Neural progenitor cell (in vitro differentiated cells): Measurements from ENCODE around the gene MARCHF3. TPM values are rescaled to one million over a fixed set of nuclear protein-coding genes. Genes with fewer than 3 reads are reported as not detected.

Experiments used
- DNase-seq: peaks from one replicate; pipeline ENCODE4 v3.0.0-alpha.2; 2016; ENCODE audit warnings: low spot score
- H2AFZ ChIP-seq: fragments of 200-600 bp; sonication (generic); replicated peaks from 2 replicates; pipeline ENCODE4 v1.6.1; 2016; ENCODE audit warnings: antibody characterized with exemption
- H3F3A ChIP-seq: fragments of 200-600 bp; sonication (generic); 2 replicates; pipeline ENCODE4 v1.6.1; 2016; ENCODE audit warnings: antibody characterized with exemption, low read depth
- H3K27ac ChIP-seq: fragments of 200-600 bp; sonication (generic); 2 replicates; pipeline ENCODE4 v1.5.1; 2016; ENCODE audit warnings: mild to moderate bottlenecking
- H3K27me3 ChIP-seq: fragments of 200-600 bp; sonication (generic); 2 replicates; pipeline ENCODE4 v1.6.1; 2016; ENCODE audit warnings: mild to moderate bottlenecking, moderate library complexity
- H3K36me3 ChIP-seq: fragments of 200-600 bp; sonication (generic); 2 replicates; pipeline ENCODE4 v1.5.1; 2016
- H3K4me1 ChIP-seq: fragments of 200-600 bp; sonication (generic); 2 replicates; pipeline ENCODE4 v1.6.1; 2016; ENCODE audit warnings: mixed run types
- H3K4me2 ChIP-seq: fragments of 200-600 bp; sonication (generic); 2 replicates; pipeline ENCODE4 v1.6.1; 2016
- H3K4me3 ChIP-seq: fragments of 200-600 bp; sonication (generic); 2 replicates; pipeline ENCODE4 v1.5.1; 2016
- H3K79me2 ChIP-seq: fragments of 200-600 bp; sonication (generic); 2 replicates; pipeline ENCODE4 v1.6.1; 2016; ENCODE audit warnings: low read depth
- H3K9ac ChIP-seq: fragments of 200-600 bp; sonication (generic); 2 replicates; pipeline ENCODE4 v1.6.1; 2016
- H3K9me3 ChIP-seq: fragments of 200-600 bp; sonication (generic); 2 replicates; pipeline ENCODE4 v1.5.1; 2016; ENCODE audit warnings: low read depth
- H4K20me1 ChIP-seq: fragments of 200-600 bp; sonication (generic); 2 replicates; pipeline ENCODE4 v1.6.1; 2016; ENCODE audit warnings: low read depth
- H3K27ac Mint-ChIP-seq: 3 replicates; pipeline ENCODE4 v1.8.0; 2021; ENCODE audit warnings: mixed read lengths
- H3K27me3 Mint-ChIP-seq: 2 replicates; pipeline ENCODE4 v1.8.0; 2022; ENCODE audit warnings: low read depth, mild to moderate bottlenecking, inconsistent platforms, moderate library complexity, mixed read lengths; ENCODE audit not compliant: insufficient read depth
- H3K36me3 Mint-ChIP-seq: 3 replicates; pipeline ENCODE4 v1.8.0; 2021; ENCODE audit warnings: mixed read lengths
- H3K4me1 Mint-ChIP-seq: 3 replicates; pipeline ENCODE4 v1.8.0; 2021; ENCODE audit warnings: mixed read lengths
- H3K4me3 Mint-ChIP-seq: 3 replicates; pipeline ENCODE4 v1.8.0; 2021; ENCODE audit warnings: mild to moderate bottlenecking, moderate library complexity, mixed read lengths
- H3K9me3 Mint-ChIP-seq: 3 replicates; pipeline ENCODE4 v1.8.0; 2020; ENCODE audit warnings: mixed read lengths
- CTCF ChIP-seq: fragments of 200-600 bp; sonication (generic); IDR thresholded peaks from 2 replicates; pipeline ENCODE4 v1.5.1; 2017; ENCODE audit warnings: antibody characterized with exemption, mild to moderate bottlenecking
- EZH2 ChIP-seq: fragments of 200-600 bp; sonication (generic); IDR thresholded peaks from 2 replicates; pipeline ENCODE4 v1.6.1; 2017; ENCODE audit warnings: antibody characterized with exemption, mild to moderate bottlenecking, moderate library complexity
- EZH2phosphoT487 ChIP-seq: fragments of 200-600 bp; sonication (generic); IDR thresholded peaks from 2 replicates; pipeline ENCODE4 v1.6.1; 2017; ENCODE audit warnings: antibody characterized with exemption
- total RNA-seq: library from RNA; depleted of rRNA; stranded (reverse); fragments of >200 nt; gene quantifications from 2 replicates; pipeline ENCODE4 v1.2.3, GENCODE V29; 2015; ENCODE audit warnings: low replicate concordance

Gene MARCHF3
- total RNA-seq, 1 donor from 2014 or later: 6.1 TPM

- Histone ChIP-seq H3K9me3 (no peaks in the 10 kb centered on the region), H3K4me1 (no peaks in the 10 kb centered on the region), H3K36me3 (no peaks in the 10 kb centered on the region), H4K20me1 (no peaks in the 10 kb centered on the region), H3K4me3 (no peak overlapping the region), H3K4me2 (no peak overlapping the region), H3K79me2 (no peaks in the 10 kb centered on the region), H2AFZ (no peak overlapping the region), H3K27me3 (no peaks in the 10 kb centered on the region), H3F3A (no peaks in the 10 kb centered on the region), H3K27ac (no peak overlapping the region), H3K9ac (no peak overlapping the region)
- peaks cover 6% of the 10 kb centered on the region for H3K27me3 Mint-ChIP-seq
- no peak for TF ChIP-seq EZH2
- TF ChIP-seq EZH2phosphoT487: no peak
- no peak for TF ChIP-seq CTCF
- H3K4me3 Mint-ChIP-seq: no peak overlapping the region
- no peak overlapping the region for H3K27ac Mint-ChIP-seq
- no peaks in the 10 kb centered on the region for H3K36me3 Mint-ChIP-seq
- no peaks in the 10 kb centered on the region for H3K4me1 Mint-ChIP-seq
- H3K9me3 Mint-ChIP-seq: no peaks in the 10 kb centered on the region
- no peak for DNase-seq
Observed at GRCh38 chr5:127070243-127070642, 39.9 kb upstream of the MARCHF3 start.

GRCh38 chr5:127068493-127069214 lies 38.3 kb upstream of the MARCHF3 start:
- H3K4me3 ChIP-seq: no peak overlapping the region
- H3K36me3 ChIP-seq: no peaks in the 10 kb centered on the region
- Mint-ChIP-seq H3K27me3 (peaks cover 4% of the 10 kb centered on the region), H3K27ac (no peak overlapping the region), H3K4me1 (no peaks in the 10 kb centered on the region), H3K9me3 (no peaks in the 10 kb centered on the region), H3K36me3 (no peaks in the 10 kb centered on the region), H3K4me3 (no peak overlapping the region)
- no peak overlapping the region for H3K9ac ChIP-seq
- H2AFZ ChIP-seq: no peak overlapping the region
- H3F3A ChIP-seq: no peaks in the 10 kb centered on the region
- H3K9me3 ChIP-seq: no peaks in the 10 kb centered on the region
- TF ChIP-seq EZH2 (no peak), CTCF (no peak), EZH2phosphoT487 (no peak)
- H3K4me1 ChIP-seq: no peaks in the 10 kb centered on the region
- H3K27ac ChIP-seq: no peak overlapping the region
- H4K20me1 ChIP-seq: no peaks in the 10 kb centered on the region
- no peak overlapping the region for H3K4me2 ChIP-seq
- H3K79me2 ChIP-seq: no peaks in the 10 kb centered on the region
- no peak for DNase-seq
- no peaks in the 10 kb centered on the region for H3K27me3 ChIP-seq

GRCh38 chr5:127066721-127067120 lies 36.4 kb upstream of the MARCHF3 start:
- Histone ChIP-seq H3F3A (no peaks in the 10 kb centered on the region), H3K79me2 (no peaks in the 10 kb centered on the region), H4K20me1 (no peaks in the 10 kb centered on the region), H3K9ac (no peak overlapping the region), H3K9me3 (no peaks in the 10 kb centered on the region), H3K4me2 (no peak overlapping the region), H2AFZ (no peak overlapping the region), H3K36me3 (no peaks in the 10 kb centered on the region), H3K27ac (no peak overlapping the region), H3K27me3 (no peaks in the 10 kb centered on the region), H3K4me3 (no peak overlapping the region), H3K4me1 (peaks cover 6% of the 10 kb centered on the region)
- H3K27ac Mint-ChIP-seq: no peak overlapping the region
- no peaks in the 10 kb centered on the region for H3K36me3 Mint-ChIP-seq
- TF ChIP-seq EZH2phosphoT487 (no peak), CTCF (no peak), EZH2 (no peak)
- no peaks in the 10 kb centered on the region for H3K27me3 Mint-ChIP-seq
- H3K4me1 Mint-ChIP-seq: peaks cover 10% of the 10 kb centered on the region
- DNase-seq: no peak
- H3K9me3 Mint-ChIP-seq: no peaks in the 10 kb centered on the region
- H3K4me3 Mint-ChIP-seq: no peak overlapping the region
